ENCODE measurements around the gene PRDX3.
"Not testable (repeated sequence)": the region's sequence is repeated elsewhere in the genome, so short reads cannot be mapped to it uniquely, and the experiment has no call there.

The PRDX3 gene

DNA sequence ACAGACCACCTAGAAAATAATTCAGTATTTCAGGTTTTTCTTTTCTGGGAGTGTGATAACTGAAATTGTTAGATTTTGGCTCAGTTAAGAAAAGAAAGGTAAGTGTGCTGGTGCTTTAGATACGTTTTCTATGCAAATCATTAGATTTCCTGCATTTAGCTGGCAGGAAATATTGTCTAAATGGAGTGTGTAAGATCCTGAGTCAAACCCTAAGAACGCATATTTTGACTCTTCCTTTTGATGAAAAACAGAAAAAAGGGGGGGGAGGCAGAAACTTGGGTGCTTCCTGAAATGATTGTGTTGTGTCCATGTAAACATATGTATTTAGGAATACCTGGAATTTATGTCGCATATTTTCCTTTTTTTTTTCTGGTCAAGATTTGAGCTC is 29.9 kb upstream of the PRDX3 start:
- peak; percentile 16 for DNase-seq
- in situ Hi-C loops (cut with HindIII; ENCODE audit: low pct_ligation_motif_present, low pct_unique_long_range_greater_than_20kb, low sequenced_read_pairs) = loop anchor here (25.0 kb wide), 1 partner anchor 204 kb away; no protein-coding TSS in a partner anchor

DNA sequence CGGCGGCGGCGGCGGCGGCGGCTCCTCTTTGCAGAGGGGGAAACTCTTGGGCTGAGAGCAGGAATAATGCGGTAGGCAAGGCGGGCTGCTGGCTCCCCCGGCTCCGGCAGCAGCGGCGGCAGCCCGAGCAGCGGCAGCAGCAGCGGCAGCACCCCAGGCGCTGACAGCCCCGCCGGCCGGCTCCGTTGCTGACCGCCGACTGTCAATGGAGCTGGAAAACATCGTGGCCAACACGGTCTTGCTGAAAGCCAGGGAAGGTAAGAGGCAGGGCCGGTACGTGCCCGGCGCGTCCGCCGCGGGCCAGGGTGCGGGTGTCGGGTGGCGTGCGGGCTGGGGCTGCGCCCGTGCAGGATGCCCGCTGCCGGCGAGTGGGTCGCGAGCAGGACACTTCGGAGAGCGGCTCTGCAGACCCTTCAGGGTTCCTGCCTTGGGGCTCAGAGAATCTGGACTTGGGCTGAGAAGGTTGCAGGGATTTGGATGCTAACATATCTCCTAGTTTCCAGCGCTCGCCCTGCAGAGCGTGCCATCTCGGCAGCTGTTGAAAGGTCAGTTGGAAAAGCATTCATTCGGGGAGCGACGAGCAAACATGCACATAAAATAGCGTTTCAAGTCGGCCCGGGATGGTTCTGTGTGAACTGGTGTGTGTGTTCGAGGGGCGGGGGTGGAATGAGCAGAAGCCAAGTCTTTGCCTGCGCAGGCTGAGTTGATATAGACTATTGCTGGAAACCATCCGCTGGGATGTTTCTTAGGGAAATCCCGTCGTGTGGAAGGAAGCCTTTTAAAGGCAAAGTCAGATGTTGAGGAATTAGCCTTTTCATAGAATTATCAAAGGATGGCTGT is 29.3 kb upstream of the PRDX3 start:
- in situ Hi-C loops (cut with HindIII; ENCODE audit: low pct_ligation_motif_present, low pct_unique_long_range_greater_than_20kb, low sequenced_read_pairs) = loop anchor here (25.0 kb wide), 1 partner anchor 204 kb away; no protein-coding TSS in a partner anchor
- peak; percentile 66 for DNase-seq

DNA sequence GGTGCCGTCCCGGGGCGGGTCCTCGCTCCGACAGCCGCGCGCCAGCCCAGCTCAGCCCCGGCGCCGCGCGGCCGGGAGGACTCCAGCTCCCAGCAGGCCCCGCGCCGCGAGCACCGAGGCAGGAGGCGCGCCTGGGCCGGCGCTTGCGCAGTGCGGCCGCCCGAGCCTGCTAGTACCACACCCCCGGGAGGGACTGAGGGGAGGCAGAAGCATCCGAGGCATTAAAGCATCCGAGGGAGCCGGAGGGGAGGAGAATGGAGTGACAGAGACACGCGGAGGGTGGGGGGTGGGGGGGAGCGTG is 28.7 kb upstream of the PRDX3 start, which contains the start of gene GRK5:
Gene GRK5 (plus strand): TSS at position 206 of the 301 bp plus-strand sequence. CDS start 347 bp downstream, outside the sequence.
- in situ Hi-C loops (cut with HindIII; ENCODE audit: low pct_ligation_motif_present, low pct_unique_long_range_greater_than_20kb, low sequenced_read_pairs) = loop anchor here (25.0 kb wide), 1 partner anchor 205 kb away; no protein-coding TSS in a partner anchor
- DNase-seq = peak; percentile 98

- DNase-seq = peak; percentile 73
- in situ Hi-C loops (cut with HindIII; ENCODE audit: low pct_ligation_motif_present, low pct_unique_long_range_greater_than_20kb, low sequenced_read_pairs) = loop anchor here (25.0 kb wide), 1 partner anchor 206 kb away; no protein-coding TSS in a partner anchor
Observed at GRCh38 chr10:119206603-119207365, 28.2 kb upstream of the PRDX3 start.

- in situ Hi-C loops (cut with HindIII; ENCODE audit: low pct_ligation_motif_present, low pct_unique_long_range_greater_than_20kb, low sequenced_read_pairs) = loop anchor here (25.0 kb wide), 1 partner anchor 206 kb away; no protein-coding TSS in a partner anchor
Observed at GRCh38 chr10:119205894-119206602, 27.4 kb upstream of the PRDX3 start.

GRCh38 chr10:119203006-119203405 is 24.4 kb upstream of the PRDX3 start:
- no peak for DNase-seq
- in situ Hi-C loops (cut with HindIII; ENCODE audit: low pct_ligation_motif_present, low pct_unique_long_range_greater_than_20kb, low sequenced_read_pairs) = loop anchor here (25.0 kb wide), 1 partner anchor 209 kb away; no protein-coding TSS in a partner anchor

More at GRCh38 chr10:119205894-119206602, 27.4 kb upstream of the PRDX3 start:
- DNase-seq = peak; percentile 34

- DNase-seq = no peak
- in situ Hi-C loops (cut with HindIII; ENCODE audit: low pct_ligation_motif_present, low pct_unique_long_range_greater_than_20kb, low sequenced_read_pairs) = loop anchor here (25.0 kb wide), 1 partner anchor 211 kb away; no protein-coding TSS in a partner anchor
Observed at GRCh38 chr10:119201233-119201632, 22.6 kb upstream of the PRDX3 start.

- peak; percentile 81 for DNase-seq
Observed at GRCh38 chr10:119199231-119199992, 20.8 kb upstream of the PRDX3 start.

DNA sequence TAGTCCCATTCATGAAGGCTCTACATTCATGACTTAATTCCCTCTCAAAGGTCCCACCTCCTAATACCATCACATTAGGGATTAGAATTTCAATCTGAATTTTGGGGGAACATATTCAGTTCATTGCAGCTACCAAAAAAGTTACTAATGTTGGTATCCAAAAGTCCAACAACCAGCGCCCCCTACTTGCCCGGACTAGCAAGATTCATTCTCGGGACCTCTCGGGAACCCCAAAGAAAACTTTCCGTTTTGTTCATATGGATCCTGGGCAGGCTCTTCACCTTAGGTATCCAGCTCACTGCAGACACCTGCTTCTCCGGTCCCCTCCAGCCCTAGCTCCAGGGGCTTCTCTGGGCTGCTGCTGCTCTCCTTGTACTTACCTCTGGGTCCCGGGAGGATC is 19.8 kb upstream of the PRDX3 start:
- in situ Hi-C loops (cut with HindIII; ENCODE audit: low pct_ligation_motif_present, low pct_unique_long_range_greater_than_20kb, low sequenced_read_pairs) = no loop called here
- no peak for DNase-seq

More at GRCh38 chr10:119199231-119199992, 20.8 kb upstream of the PRDX3 start:
- in situ Hi-C loops (cut with HindIII; ENCODE audit: low pct_ligation_motif_present, low pct_unique_long_range_greater_than_20kb, low sequenced_read_pairs) = no loop called here

DNA sequence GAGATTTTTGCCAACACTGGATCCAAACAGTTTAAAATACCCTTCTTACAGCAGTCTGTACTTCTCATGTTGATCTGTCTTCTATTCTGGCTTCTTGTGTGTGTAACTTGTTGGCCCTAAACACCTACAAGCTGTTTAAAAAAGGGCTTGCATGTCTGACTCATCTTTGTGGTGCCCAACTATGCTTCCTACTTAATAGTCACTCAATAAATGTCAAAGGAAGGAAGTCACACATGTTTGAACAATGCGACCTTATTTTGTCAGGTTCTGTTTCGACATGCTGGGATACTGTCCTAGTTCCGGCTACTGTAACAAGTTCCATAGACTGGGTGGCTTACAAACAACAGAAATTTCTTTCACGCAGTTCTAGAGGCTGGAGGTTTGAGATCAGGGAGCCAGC is 19.3 kb upstream of the PRDX3 start:
- in situ Hi-C loops (cut with HindIII; ENCODE audit: low pct_ligation_motif_present, low pct_unique_long_range_greater_than_20kb, low sequenced_read_pairs) = no loop called here
- DNase-seq = no peak

DNA sequence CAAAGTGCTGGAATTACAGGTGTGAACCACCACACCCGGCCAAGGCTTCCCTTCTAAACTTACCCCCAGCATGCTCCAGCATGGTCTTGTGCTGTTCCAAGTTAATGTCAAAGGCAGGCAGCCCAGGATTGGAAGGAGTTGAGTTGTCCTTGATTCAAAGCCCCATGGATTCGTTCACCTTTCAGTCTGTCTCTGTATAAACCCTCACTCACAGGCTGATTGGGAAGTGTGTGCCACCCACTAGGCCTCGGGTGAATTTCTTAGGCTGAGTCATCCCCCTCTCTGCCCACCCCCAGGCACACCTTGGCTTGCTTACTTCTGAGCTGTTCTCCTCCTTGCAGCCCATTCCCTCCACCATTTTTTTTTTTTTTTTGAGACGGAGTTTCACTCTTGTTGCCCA is 13.3 kb upstream of the PRDX3 start:
- in situ Hi-C loops (cut with HindIII; ENCODE audit: low pct_ligation_motif_present, low pct_unique_long_range_greater_than_20kb, low sequenced_read_pairs) = no loop called here
- no peak for DNase-seq

- in situ Hi-C loops (cut with HindIII; ENCODE audit: low pct_ligation_motif_present, low pct_unique_long_range_greater_than_20kb, low sequenced_read_pairs) = no loop called here
Observed at GRCh38 chr10:119190954-119191785, 12.6 kb upstream of the PRDX3 start.

DNA sequence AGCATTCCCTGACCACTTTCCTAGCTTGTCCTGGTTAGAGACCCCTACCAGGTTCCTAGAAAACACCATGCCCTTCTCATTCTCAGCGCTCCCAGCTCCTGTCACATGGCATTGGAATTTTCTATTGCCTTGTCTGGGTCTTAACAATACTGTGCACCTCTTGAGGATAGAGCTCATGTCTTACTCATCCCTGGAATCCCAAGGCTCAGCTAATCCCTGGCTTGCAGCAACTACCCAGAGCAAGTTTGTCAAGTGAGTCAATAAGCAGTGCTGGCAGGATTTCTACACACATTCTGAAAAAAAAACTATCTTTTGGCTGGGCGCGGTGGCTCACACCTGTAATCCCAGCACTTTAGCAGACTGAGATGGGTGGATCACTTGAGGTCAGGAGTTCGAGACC is 11.7 kb upstream of the PRDX3 start:
- peak; percentile 89 for DNase-seq
- in situ Hi-C loops (cut with HindIII; ENCODE audit: low pct_ligation_motif_present, low pct_unique_long_range_greater_than_20kb, low sequenced_read_pairs) = no loop called here

More at GRCh38 chr10:119190954-119191785, 12.6 kb upstream of the PRDX3 start:
- DNase-seq = no peak

- in situ Hi-C loops (cut with HindIII; ENCODE audit: low pct_ligation_motif_present, low pct_unique_long_range_greater_than_20kb, low sequenced_read_pairs) = no loop called here
- no peak for DNase-seq
Observed at GRCh38 chr10:119189811-119190282, 11.2 kb upstream of the PRDX3 start.

GRCh38 chr10:119183664-119184412 is 5.2 kb upstream of the PRDX3 start:
- DNase-seq = no peak
- in situ Hi-C loops (cut with HindIII; ENCODE audit: low pct_ligation_motif_present, low pct_unique_long_range_greater_than_20kb, low sequenced_read_pairs) = no loop called here

- DNase-seq; in situ Hi-C loops (cut with HindIII; ENCODE audit: low pct_ligation_motif_present, low pct_unique_long_range_greater_than_20kb, low sequenced_read_pairs): not testable (repeated sequence)
Observed at GRCh38 chr10:119180850-119181400, 2.3 kb upstream of the PRDX3 start.

Data from ACHN (cell line).